Measurements from ENCODE around the gene ALKBH5. TPM values are rescaled to one million over a fixed set of nuclear protein-coding genes. Genes with fewer than 3 reads are reported as not detected.
A peak's percentile ranks its signal among the peaks of the same experiment; 100 is the strongest.

Gene ALKBH5
- 94.8 and 165 TPM in 2 replicates for total RNA-seq (2012; rRNA removed)

GRCh38 chr17:18183334-18184142, at the start of gene ALKBH5:
ALKBH5 (plus strand) TSS chr17:18183828; CDS start chr17:18184244, 416 bp downstream.
- H3K4me1 ChIP-seq (ENCODE audit: control insufficient read depth, insufficient read depth, low read length): peaks cover 40% of the 10 kb centered on the region
- peak within 1 kb of the TSS; percentile 92 for H3K4me3 ChIP-seq (ENCODE audit: low read length)
- H3K9me3 ChIP-seq (replicated peaks; ENCODE audit: low read length): no peaks in the 10 kb centered on the region
- peaks cover 4% of the 10 kb centered on the region for H3K36me3 ChIP-seq (ENCODE audit: insufficient read depth, low read length)
- peak within 1 kb of the TSS; percentile 92 for H3K9ac ChIP-seq (ENCODE audit: low read depth, low read length)
- peak within 1 kb of the TSS; percentile 97 for H3K4me2 ChIP-seq (ENCODE audit: low read length)
- no peaks in the 10 kb centered on the region for H3K27me3 ChIP-seq (ENCODE audit: control insufficient read depth, insufficient read depth, low read length)

GRCh38 chr17:18136357-18136756, 47.3 kb upstream of the ALKBH5 start:
- Histone ChIP-seq H3K4me2 (ENCODE audit: low read length) (no peak overlapping the region), H3K27me3 (ENCODE audit: control insufficient read depth, insufficient read depth, low read length) (peaks cover 18% of the 10 kb centered on the region)

GRCh38 chr17:18138065-18138749, 45.4 kb upstream of the ALKBH5 start:
- H3K4me3 ChIP-seq (ENCODE audit: low read length): no peak overlapping the region
- H3K4me2 ChIP-seq (ENCODE audit: low read length): no peak overlapping the region
- peaks cover 23% of the 10 kb centered on the region for H3K27me3 ChIP-seq (ENCODE audit: control insufficient read depth, insufficient read depth, low read length)
- H3K9me3 ChIP-seq (replicated peaks; ENCODE audit: low read length): no peaks in the 10 kb centered on the region
- H3K4me1 ChIP-seq (ENCODE audit: control insufficient read depth, insufficient read depth, low read length): no peaks in the 10 kb centered on the region
- no peak overlapping the region for H3K9ac ChIP-seq (ENCODE audit: low read depth, low read length)
- no peaks in the 10 kb centered on the region for H3K36me3 ChIP-seq (ENCODE audit: insufficient read depth, low read length)

More at GRCh38 chr17:18136357-18136756, 47.3 kb upstream of the ALKBH5 start:
- Histone ChIP-seq H3K4me3 (ENCODE audit: low read length) (no peak overlapping the region), H3K4me1 (ENCODE audit: control insufficient read depth, insufficient read depth, low read length) (no peaks in the 10 kb centered on the region), H3K9ac (ENCODE audit: low read depth, low read length) (no peak overlapping the region), H3K9me3 (replicated peaks; ENCODE audit: low read length) (no peaks in the 10 kb centered on the region), H3K36me3 (ENCODE audit: insufficient read depth, low read length) (no peaks in the 10 kb centered on the region)

- Histone ChIP-seq H3K4me2 (ENCODE audit: low read length) (no peak overlapping the region), H3K4me3 (ENCODE audit: low read length) (no peak overlapping the region), H3K9me3 (replicated peaks; ENCODE audit: low read length) (no peaks in the 10 kb centered on the region), H3K9ac (ENCODE audit: low read depth, low read length) (no peak overlapping the region), H3K4me1 (ENCODE audit: control insufficient read depth, insufficient read depth, low read length) (no peaks in the 10 kb centered on the region), H3K36me3 (ENCODE audit: insufficient read depth, low read length) (no peaks in the 10 kb centered on the region), H3K27me3 (ENCODE audit: control insufficient read depth, insufficient read depth, low read length) (peaks cover 23% of the 10 kb centered on the region)
Observed at GRCh38 chr17:18139092-18139491, 44.5 kb upstream of the ALKBH5 start.

- Histone ChIP-seq H3K27me3 (ENCODE audit: control insufficient read depth, insufficient read depth, low read length) (peaks cover 23% of the 10 kb centered on the region), H3K9ac (ENCODE audit: low read depth, low read length) (no peak overlapping the region), H3K36me3 (ENCODE audit: insufficient read depth, low read length) (no peaks in the 10 kb centered on the region), H3K4me1 (ENCODE audit: control insufficient read depth, insufficient read depth, low read length) (no peaks in the 10 kb centered on the region), H3K4me2 (ENCODE audit: low read length) (no peak overlapping the region), H3K9me3 (replicated peaks; ENCODE audit: low read length) (no peaks in the 10 kb centered on the region), H3K4me3 (ENCODE audit: low read length) (no peak overlapping the region)
Observed at GRCh38 chr17:18139498-18139897, 44.1 kb upstream of the ALKBH5 start.

DNA sequence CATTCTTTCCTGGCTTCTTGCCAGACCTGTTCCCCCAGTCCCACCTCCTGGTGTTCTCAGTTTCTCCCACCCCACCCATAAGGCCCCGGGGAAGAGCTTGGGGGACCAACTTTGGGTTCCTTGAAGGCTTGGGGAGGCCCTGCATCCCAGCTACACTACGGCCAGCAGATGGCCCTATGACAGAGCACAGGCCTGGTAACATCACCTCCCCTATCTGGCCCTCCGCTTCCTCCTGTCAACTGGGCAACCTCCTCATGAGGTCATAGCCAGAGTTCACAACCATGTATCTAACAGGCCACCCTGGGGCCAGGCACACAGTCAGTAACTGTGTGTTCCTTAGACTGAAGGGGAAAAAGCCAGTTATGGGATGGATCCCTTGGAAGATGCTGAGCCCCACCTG, 43.7 kb upstream of the ALKBH5 start:
- no peak overlapping the region for H3K9ac ChIP-seq (ENCODE audit: low read depth, low read length)
- H3K4me1 ChIP-seq (ENCODE audit: control insufficient read depth, insufficient read depth, low read length): no peaks in the 10 kb centered on the region
- no peaks in the 10 kb centered on the region for H3K9me3 ChIP-seq (replicated peaks; ENCODE audit: low read length)
- H3K4me2 ChIP-seq (ENCODE audit: low read length): no peak overlapping the region
- no peaks in the 10 kb centered on the region for H3K36me3 ChIP-seq (ENCODE audit: insufficient read depth, low read length)
- peaks cover 23% of the 10 kb centered on the region for H3K27me3 ChIP-seq (ENCODE audit: control insufficient read depth, insufficient read depth, low read length)
- H3K4me3 ChIP-seq (ENCODE audit: low read length): no peak overlapping the region

DNA sequence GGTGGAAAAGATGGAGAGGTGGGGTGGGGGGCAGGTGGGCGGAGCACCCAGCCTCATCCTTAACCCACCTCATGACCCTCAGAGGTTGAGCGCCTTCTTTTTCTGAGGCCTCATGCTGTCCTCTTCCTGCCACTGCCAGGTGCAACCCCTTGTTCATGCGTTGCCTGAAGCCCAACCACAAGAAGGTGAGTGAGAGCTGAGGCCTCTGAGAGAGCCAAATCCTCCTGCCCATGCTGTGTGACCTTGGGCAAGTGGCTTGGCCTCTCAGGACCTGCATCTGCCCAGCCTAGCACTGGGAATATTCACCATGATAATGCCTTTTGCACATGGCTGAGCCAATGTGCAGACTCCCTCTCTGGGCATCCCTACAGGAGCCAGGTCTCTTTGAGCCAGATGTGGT, 43.0 kb upstream of the ALKBH5 start:
- Histone ChIP-seq H3K9ac (ENCODE audit: low read depth, low read length) (no peak overlapping the region), H3K4me2 (ENCODE audit: low read length) (no peak overlapping the region), H3K27me3 (ENCODE audit: control insufficient read depth, insufficient read depth, low read length) (peaks cover 20% of the 10 kb centered on the region), H3K36me3 (ENCODE audit: insufficient read depth, low read length) (no peaks in the 10 kb centered on the region), H3K9me3 (replicated peaks; ENCODE audit: low read length) (no peaks in the 10 kb centered on the region), H3K4me3 (ENCODE audit: low read length) (no peak overlapping the region), H3K4me1 (ENCODE audit: control insufficient read depth, insufficient read depth, low read length) (no peaks in the 10 kb centered on the region)

GRCh38 chr17:18141210-18141803, 42.3 kb upstream of the ALKBH5 start:
- H3K9me3 ChIP-seq (replicated peaks; ENCODE audit: low read length): no peaks in the 10 kb centered on the region

DNA sequence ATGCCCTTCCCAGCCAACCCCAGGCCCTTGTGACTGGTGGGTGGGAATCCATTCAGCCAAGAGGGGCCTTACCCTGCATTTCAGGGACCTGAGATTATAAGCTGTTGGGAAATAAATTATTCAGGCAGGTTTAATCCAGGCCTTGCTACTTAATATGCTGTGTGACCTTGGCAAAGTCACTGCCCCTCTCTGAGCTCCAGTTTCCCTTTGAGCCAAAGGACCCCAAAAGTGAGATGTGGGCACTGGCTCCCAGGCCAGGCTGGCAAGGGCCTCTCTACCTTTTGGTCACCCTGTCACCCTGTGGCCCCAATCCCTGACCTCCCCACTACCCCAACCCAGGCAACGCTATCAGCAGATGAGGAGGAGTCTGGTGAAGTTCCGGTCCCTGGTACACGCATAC, 41.2 kb upstream of the ALKBH5 start:
- H3K36me3 ChIP-seq (ENCODE audit: insufficient read depth, low read length): no peaks in the 10 kb centered on the region
- no peak overlapping the region for H3K4me2 ChIP-seq (ENCODE audit: low read length)
- H3K9ac ChIP-seq (ENCODE audit: low read depth, low read length): no peak overlapping the region
- H3K4me3 ChIP-seq (ENCODE audit: low read length): no peak overlapping the region
- H3K4me1 ChIP-seq (ENCODE audit: control insufficient read depth, insufficient read depth, low read length): no peaks in the 10 kb centered on the region
- H3K27me3 ChIP-seq (ENCODE audit: control insufficient read depth, insufficient read depth, low read length): peaks cover 7% of the 10 kb centered on the region
- no peaks in the 10 kb centered on the region for H3K9me3 ChIP-seq (replicated peaks; ENCODE audit: low read length)

More at GRCh38 chr17:18141210-18141803, 42.3 kb upstream of the ALKBH5 start:
- Histone ChIP-seq H3K9ac (ENCODE audit: low read depth, low read length) (no peak overlapping the region), H3K4me1 (ENCODE audit: control insufficient read depth, insufficient read depth, low read length) (no peaks in the 10 kb centered on the region), H3K27me3 (ENCODE audit: control insufficient read depth, insufficient read depth, low read length) (peaks cover 17% of the 10 kb centered on the region), H3K4me3 (ENCODE audit: low read length) (no peak overlapping the region), H3K4me2 (ENCODE audit: low read length) (no peak overlapping the region), H3K36me3 (ENCODE audit: insufficient read depth, low read length) (no peaks in the 10 kb centered on the region)

- H3K36me3 ChIP-seq (ENCODE audit: insufficient read depth, low read length): no peaks in the 10 kb centered on the region
- no peaks in the 10 kb centered on the region for H3K4me1 ChIP-seq (ENCODE audit: control insufficient read depth, insufficient read depth, low read length)
- H3K27me3 ChIP-seq (ENCODE audit: control insufficient read depth, insufficient read depth, low read length): peaks cover 4% of the 10 kb centered on the region
- H3K4me2 ChIP-seq (ENCODE audit: low read length): no peak overlapping the region
- H3K4me3 ChIP-seq (ENCODE audit: low read length): no peak overlapping the region
- H3K9ac ChIP-seq (ENCODE audit: low read depth, low read length): no peak overlapping the region
- H3K9me3 ChIP-seq (replicated peaks; ENCODE audit: low read length): no peaks in the 10 kb centered on the region
Observed at GRCh38 chr17:18143044-18143936, 40.3 kb upstream of the ALKBH5 start.

DNA sequence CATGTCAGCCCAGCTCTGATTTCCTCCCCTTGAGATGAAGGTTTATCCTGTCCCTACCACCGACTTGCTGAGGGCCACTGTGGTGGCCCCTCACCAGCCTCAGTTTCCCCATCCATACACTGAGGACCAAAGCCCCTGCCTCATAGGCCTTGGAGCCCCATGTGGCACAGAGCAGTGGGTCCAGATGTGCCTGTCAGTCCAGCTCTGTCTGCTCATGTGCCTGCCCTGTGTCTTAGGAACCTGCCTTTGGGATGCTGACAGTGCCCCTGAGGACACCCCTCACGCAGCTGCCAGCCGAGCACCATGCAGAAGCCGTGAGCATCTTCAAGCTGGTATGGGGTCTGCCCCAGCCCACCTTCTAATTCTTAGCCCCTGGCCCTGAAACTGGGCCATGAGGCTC, 39.4 kb upstream of the ALKBH5 start:
- H3K4me1 ChIP-seq (ENCODE audit: control insufficient read depth, insufficient read depth, low read length): no peaks in the 10 kb centered on the region
- no peak overlapping the region for H3K4me2 ChIP-seq (ENCODE audit: low read length)
- H3K36me3 ChIP-seq (ENCODE audit: insufficient read depth, low read length): no peaks in the 10 kb centered on the region
- H3K9ac ChIP-seq (ENCODE audit: low read depth, low read length): no peak overlapping the region
- H3K9me3 ChIP-seq (replicated peaks; ENCODE audit: low read length): no peaks in the 10 kb centered on the region
- peaks cover 8% of the 10 kb centered on the region for H3K27me3 ChIP-seq (ENCODE audit: control insufficient read depth, insufficient read depth, low read length)
- H3K4me3 ChIP-seq (ENCODE audit: low read length): no peak overlapping the region

All from skeletal muscle satellite cell (primary cell).